Gastroesophageal sphincter (tissue), 4 donors: Measurements from ENCODE around the gene DNAAF1. TPM values are rescaled to one million over a fixed set of nuclear protein-coding genes. Genes with fewer than 3 reads are reported as not detected.

Experiments
- ATAC-seq: fragments of 150-250 bp; one replicate; pipeline ENCODE4 v1.9.1; 2016; ENCODE audit warnings: mild to moderate bottlenecking, moderate library complexity
- H3K27ac ChIP-seq, 4 donors: fragments of 200-600 bp; sonication (generic) in 3 of 4; 1 replicate in 3 of 4; 2 replicates in 1 of 4; pipeline ENCODE4 v1.5.1; 2016 to 2019
- H3K27me3 ChIP-seq: fragments of 200-600 bp; sonication (generic); one replicate; pipeline ENCODE4 v1.5.1; 2019
- H3K36me3 ChIP-seq, 2 donors: fragments of 200-600 bp; sonication (generic); one replicate each; pipeline ENCODE4 v1.5.1; 2019; ENCODE audit warnings: control low read depth in 1 of 2
- H3K4me1 ChIP-seq, 3 donors: fragments of 200-600 bp; sonication (generic); 1 replicate in 2 of 3; 2 replicates in 1 of 3; pipeline ENCODE4 v1.5.1; 2016 to 2019; ENCODE audit warnings: control low read depth in 2 of 3
- H3K4me3 ChIP-seq, 2 donors: fragments of 200-600 bp; sonication (generic); one replicate each; pipeline ENCODE4 v1.5.1; 2019; ENCODE audit warnings: mild to moderate bottlenecking in 1 of 2, moderate library complexity in 1 of 2
- H3K9me3 ChIP-seq, 3 donors: fragments of 200-600 bp; sonication (generic); one replicate each; pipeline ENCODE4 v1.5.1; 2017 to 2019; ENCODE audit warnings: control low read depth in 2 of 3
- EP300 ChIP-seq: sonication (generic); formaldehyde crosslinking; IDR thresholded peaks from one replicate; pipeline ENCODE4 v1.6.1; 2017; ENCODE audit warnings: antibody characterized with exemption, mild to moderate bottlenecking
- POLR2A ChIP-seq, 2 donors: fragments of 450-650 bp; IDR thresholded peaks; one replicate each; pipeline ENCODE4 v1.6.1; 2017; ENCODE audit warnings: antibody characterized with exemption in 2 of 2, mild to moderate bottlenecking in 2 of 2, moderate library complexity in 1 of 2
- POLR2AphosphoS5 ChIP-seq: sonication (generic); formaldehyde crosslinking; IDR thresholded peaks from one replicate; pipeline ENCODE4 v1.6.1; 2017; ENCODE audit warnings: antibody characterized with exemption
- WGBS, 2 donors: methylation state at CpG; one replicate each; pipeline ENCODE4 v1.1.5; 2018; ENCODE audit warnings: low coverage in 1 of 2; 5-methylcytosine and 5-hydroxymethylcytosine counted together
- total RNA-seq, 4 donors: library from RNA; depleted of rRNA; stranded (reverse); fragments of >200 nt; gene quantifications; one replicate each; pipeline ENCODE4 v1.1.0, GENCODE V29; 2016
- TF ChIP-seq, protein P1 (sequence below), 4 experiments: fragments of 200-600 bp in 2 of 4; fragments of 450-650 bp in 2 of 4; sonication (generic) in 1 of 4; IDR thresholded peaks; one replicate each; pipeline ENCODE4 v1.5.1; 2017 to 2019; ENCODE audit warnings: antibody characterized with exemption in 4 of 4, mild to moderate bottlenecking in 2 of 4, moderate library complexity in 2 of 4

The DNAAF1 gene
- total RNA-seq, 4 donors from 2014 or later, result 0.27 TPM; not detected in 3

DNA sequence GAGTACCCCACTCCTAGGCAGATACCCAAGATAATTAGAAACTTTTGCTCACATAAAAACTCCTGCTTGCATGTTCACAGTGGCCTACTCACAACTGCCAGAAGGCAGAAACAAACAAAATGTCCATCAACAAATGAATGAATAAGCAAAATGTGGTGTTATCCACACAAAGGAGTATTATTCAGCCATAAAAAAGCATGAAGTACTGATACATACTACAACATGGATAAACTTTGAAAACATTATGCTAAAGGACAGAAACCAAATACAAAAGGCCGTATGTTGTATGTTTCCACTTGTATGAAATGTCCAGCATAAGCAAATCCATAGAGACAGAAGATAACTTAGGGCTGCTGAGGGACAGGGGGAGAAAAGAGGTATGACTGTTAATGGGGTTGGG lies 2.0 kb upstream of the DNAAF1 start:
- Histone ChIP-seq H3K9me3 (no peaks in the 10 kb centered on the region), H3K4me3 (no peak overlapping the region), H3K36me3 (no peaks in the 10 kb centered on the region), H3K27ac (no peak overlapping the region), H3K4me1 (peaks cover 0 to 20% (median 0%) of the 10 kb centered on the region in 3 donors), H3K27me3 (no peaks in the 10 kb centered on the region)
- no peak for TF ChIP-seq POLR2AphosphoS5
- TF ChIP-seq, protein P1, sequence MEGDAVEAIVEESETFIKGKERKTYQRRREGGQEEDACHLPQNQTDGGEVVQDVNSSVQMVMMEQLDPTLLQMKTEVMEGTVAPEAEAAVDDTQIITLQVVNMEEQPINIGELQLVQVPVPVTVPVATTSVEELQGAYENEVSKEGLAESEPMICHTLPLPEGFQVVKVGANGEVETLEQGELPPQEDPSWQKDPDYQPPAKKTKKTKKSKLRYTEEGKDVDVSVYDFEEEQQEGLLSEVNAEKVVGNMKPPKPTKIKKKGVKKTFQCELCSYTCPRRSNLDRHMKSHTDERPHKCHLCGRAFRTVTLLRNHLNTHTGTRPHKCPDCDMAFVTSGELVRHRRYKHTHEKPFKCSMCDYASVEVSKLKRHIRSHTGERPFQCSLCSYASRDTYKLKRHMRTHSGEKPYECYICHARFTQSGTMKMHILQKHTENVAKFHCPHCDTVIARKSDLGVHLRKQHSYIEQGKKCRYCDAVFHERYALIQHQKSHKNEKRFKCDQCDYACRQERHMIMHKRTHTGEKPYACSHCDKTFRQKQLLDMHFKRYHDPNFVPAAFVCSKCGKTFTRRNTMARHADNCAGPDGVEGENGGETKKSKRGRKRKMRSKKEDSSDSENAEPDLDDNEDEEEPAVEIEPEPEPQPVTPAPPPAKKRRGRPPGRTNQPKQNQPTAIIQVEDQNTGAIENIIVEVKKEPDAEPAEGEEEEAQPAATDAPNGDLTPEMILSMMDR (IDR thresholded peaks at IDR 0.05), result no peak
- TF ChIP-seq POLR2A (IDR thresholded peaks at IDR 0.05), result no peak
- no peak for TF ChIP-seq EP300
- ATAC-seq, result no peak
- 100% methylated on average over 1 of the region's 1 CpG for WGBS, 2 donors

DNA sequence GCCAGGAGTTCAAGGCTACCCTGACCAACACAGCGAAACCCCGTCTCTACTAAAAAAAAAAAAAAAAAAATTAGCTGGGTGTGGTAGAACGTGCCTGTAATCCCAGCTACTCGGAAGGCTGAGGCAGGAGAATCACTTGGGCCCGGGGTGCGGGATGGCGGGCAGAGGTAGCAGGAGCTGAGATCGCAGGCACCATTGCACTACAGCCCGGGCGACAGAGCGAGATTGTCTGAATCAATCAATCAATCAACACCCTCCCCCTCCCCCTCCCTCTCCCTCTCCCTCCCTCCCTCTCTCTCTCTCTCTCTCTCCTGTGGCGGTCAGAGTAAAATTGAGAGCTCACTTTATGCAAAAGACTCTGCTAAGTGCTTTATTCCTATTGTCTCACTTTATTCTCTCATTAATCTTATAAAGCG lies 1.3 kb upstream of the DNAAF1 start:
- peak overlapping the region in 1 of 4 donors; percentile 83 for H3K27ac ChIP-seq
- WGBS, 2 donors, result 8 to 30% methylated on average over 5 to 13 of the region's 13 CpGs

DNA sequence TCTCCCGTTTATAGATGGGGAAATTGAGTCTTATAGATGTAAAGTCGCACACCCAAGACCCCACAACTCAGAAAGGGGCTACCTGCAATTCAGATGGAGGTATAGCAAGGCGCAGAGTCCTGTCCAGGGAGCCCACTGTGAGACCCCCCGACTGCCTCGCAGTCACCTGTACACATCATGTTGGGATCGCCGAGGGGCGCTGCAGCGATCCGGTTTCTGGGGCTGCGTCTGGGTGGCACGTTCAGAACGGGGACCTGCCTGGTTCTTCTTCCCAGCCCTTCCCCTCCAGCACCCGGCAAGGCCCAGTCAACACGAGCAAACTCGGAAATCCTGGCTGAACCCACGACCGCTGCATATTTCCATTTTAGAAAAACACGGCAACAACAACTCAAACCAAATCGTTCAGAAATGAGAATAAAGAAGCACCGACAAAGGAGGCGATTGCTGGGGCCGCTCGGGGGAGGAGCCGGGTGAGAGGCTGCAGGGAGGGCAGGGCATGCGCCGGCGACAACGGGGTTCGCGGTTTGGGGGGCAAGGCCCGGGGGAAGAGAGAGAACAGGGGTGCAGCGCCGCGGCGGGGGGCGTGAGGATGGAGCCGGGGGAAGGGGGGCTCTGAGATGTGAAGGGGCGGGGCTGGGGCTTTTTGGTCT lies 774 bp upstream of the DNAAF1 start:
- TF ChIP-seq, protein P1 (IDR thresholded peaks at IDR 0.05), result peak in 1 of 4 experiments; percentile 16
- TF ChIP-seq POLR2AphosphoS5 (no peak), EP300 (no peak)
- peak; percentile 6 for ATAC-seq
- Histone ChIP-seq H3K27ac (peak overlapping the region in 3 of 4 donors; percentile 79 to 83 (median 82)), H3K27me3 (peaks cover 4% of the 10 kb centered on the region), H3K4me3 (peak overlapping the region; percentile 75 to 98), H3K36me3 (no peaks in the 10 kb centered on the region), H3K4me1 (peaks cover 0 to 20% (median 0%) of the 10 kb centered on the region in 3 donors), H3K9me3 (no peaks in the 10 kb centered on the region)
- WGBS, 2 donors, result 0% methylated on average over 4 to 10 of the region's 39 CpGs

More for the DNA sequence above, 1.3 kb upstream of the DNAAF1 start:
- H3K4me1 ChIP-seq, result peaks cover 0 to 20% (median 0%) of the 10 kb centered on the region in 3 donors
- no peak for ATAC-seq
- H3K9me3 ChIP-seq, result no peaks in the 10 kb centered on the region
- no peaks in the 10 kb centered on the region for H3K27me3 ChIP-seq
- H3K36me3 ChIP-seq, result no peaks in the 10 kb centered on the region
- H3K4me3 ChIP-seq, result peak overlapping the region in 1 of 2 donors; percentile 98
- TF ChIP-seq, protein P1 (IDR thresholded peaks at IDR 0.05), result no peak
- no peak for TF ChIP-seq EP300
- TF ChIP-seq POLR2AphosphoS5, result no peak
- no peak for TF ChIP-seq POLR2A (IDR thresholded peaks at IDR 0.05)

DNA sequence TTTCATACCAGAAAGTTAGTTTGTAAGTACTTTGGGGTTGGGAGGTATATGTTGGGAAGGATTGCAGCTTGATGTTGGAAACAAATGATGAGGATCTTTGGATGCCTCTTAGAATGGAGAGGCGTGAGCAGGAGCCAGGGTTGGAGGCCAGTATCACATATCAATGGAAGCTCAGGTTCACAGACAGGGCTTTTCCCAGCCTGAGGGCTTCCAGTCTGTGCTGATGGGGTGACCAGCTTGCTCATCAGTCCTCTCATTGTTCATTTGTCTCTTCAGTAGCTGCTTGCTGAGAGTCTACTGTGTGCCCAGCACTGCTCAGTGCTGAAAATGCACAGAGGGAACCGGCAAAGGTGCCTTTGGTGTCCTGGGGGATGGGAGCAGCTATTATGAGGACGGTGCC lies 5.8 kb downstream of the DNAAF1 start:
- 63 to 64% methylated on average over 2 of the region's 3 CpGs for WGBS, 2 donors

More for the DNA sequence above, 5.8 kb downstream of the DNAAF1 start:
- H3K4me1 ChIP-seq, result no peaks in the 10 kb centered on the region
- no peak for ATAC-seq
- peaks cover 22% of the 10 kb centered on the region for H3K27me3 ChIP-seq
- no peak for TF ChIP-seq POLR2AphosphoS5
- no peak for TF ChIP-seq EP300
- no peak for TF ChIP-seq POLR2A (IDR thresholded peaks at IDR 0.05)
- TF ChIP-seq, protein P1 (IDR thresholded peaks at IDR 0.05), result no peak
- H3K4me3 ChIP-seq, result no peak overlapping the region
- no peaks in the 10 kb centered on the region for H3K36me3 ChIP-seq
- H3K9me3 ChIP-seq, result no peaks in the 10 kb centered on the region
- no peak overlapping the region for H3K27ac ChIP-seq
